Stimulated activated naive CD8-positive, alpha-beta T cell treated with anti-CD3 and anti-CD28 coated beads, Interleukin-15, Interleukin-2, amounts not matched to agents 100 ng/mL and 50 ng/mL, for 24 hours (primary cell): ENCODE data around the gene ACAD11.
"Not testable (repeated sequence)": the region's sequence is repeated elsewhere in the genome, so short reads cannot be mapped to it uniquely, and the experiment has no call there.

Experiments
- H3K27ac Mint-ChIP-seq: one replicate; pipeline ENCODE4 v1.8.0; 2021; ENCODE audit warnings: mild to moderate bottlenecking, mixed read lengths
- H3K27me3 Mint-ChIP-seq: one replicate; pipeline ENCODE4 v1.8.0; 2021; ENCODE audit warnings: mixed read lengths
- H3K36me3 Mint-ChIP-seq: one replicate; pipeline ENCODE4 v1.8.0; 2021; ENCODE audit warnings: low read depth, mixed read lengths
- H3K4me1 Mint-ChIP-seq: one replicate; pipeline ENCODE4 v1.8.0; 2021; ENCODE audit warnings: low read depth, mixed read lengths
- H3K4me3 Mint-ChIP-seq: one replicate; pipeline ENCODE4 v1.8.0; 2021; ENCODE audit warnings: mild to moderate bottlenecking, mixed read lengths
- H3K9me3 Mint-ChIP-seq: one replicate; pipeline ENCODE4 v1.8.0; 2021; ENCODE audit warnings: mixed read lengths

The ACAD11 gene

DNA sequence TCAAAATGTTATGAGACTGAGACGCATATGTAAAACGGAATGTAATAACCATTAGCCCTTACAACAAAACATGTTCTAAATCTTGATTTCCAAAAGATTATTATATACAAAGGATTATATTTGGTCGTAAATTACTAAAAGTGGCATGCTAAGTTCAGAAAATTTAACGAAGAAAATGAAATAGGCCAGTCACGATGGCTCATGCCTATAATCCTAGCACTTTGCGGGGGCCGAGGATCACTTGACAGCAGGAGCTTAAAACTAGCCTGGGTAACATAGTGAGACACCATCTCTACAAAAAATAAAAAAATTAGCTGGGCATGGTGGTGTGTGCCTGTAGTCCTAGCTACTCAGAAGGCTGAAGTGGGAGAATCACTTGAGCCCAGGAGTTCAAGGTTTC, 29.0 kb downstream of the ACAD11 start:
- no peaks in the 10 kb centered on the region for H3K9me3 Mint-ChIP-seq
- H3K4me1 Mint-ChIP-seq, result peaks cover 8% of the 10 kb centered on the region
- H3K27ac Mint-ChIP-seq, result no peak overlapping the region
- peaks cover 49% of the 10 kb centered on the region for H3K36me3 Mint-ChIP-seq
- no peaks in the 10 kb centered on the region for H3K27me3 Mint-ChIP-seq
- H3K4me3 Mint-ChIP-seq, result no peak overlapping the region

DNA sequence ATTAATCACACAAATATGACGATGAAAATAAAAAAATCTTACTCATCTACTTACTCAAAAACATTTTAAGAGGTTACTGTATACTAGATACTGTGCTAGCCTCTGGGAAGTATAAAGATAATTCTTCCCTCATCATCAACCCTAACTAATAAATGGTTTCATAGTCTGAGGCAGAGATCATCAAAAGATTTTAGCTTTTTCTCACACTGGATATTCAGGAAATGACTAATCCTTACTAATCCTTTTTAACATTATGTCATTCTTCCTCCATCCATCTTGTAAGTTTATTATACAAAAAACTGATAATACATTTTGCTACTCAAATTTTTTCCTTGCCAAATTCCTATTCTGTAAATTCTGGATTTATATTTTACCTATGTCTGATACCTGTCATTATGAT, 29.7 kb downstream of the ACAD11 start:
- Mint-ChIP-seq H3K36me3 (peaks cover 46% of the 10 kb centered on the region), H3K27me3 (no peaks in the 10 kb centered on the region), H3K9me3 (no peaks in the 10 kb centered on the region), H3K27ac (no peak overlapping the region), H3K4me1 (peaks cover 8% of the 10 kb centered on the region), H3K4me3 (no peak overlapping the region)

DNA sequence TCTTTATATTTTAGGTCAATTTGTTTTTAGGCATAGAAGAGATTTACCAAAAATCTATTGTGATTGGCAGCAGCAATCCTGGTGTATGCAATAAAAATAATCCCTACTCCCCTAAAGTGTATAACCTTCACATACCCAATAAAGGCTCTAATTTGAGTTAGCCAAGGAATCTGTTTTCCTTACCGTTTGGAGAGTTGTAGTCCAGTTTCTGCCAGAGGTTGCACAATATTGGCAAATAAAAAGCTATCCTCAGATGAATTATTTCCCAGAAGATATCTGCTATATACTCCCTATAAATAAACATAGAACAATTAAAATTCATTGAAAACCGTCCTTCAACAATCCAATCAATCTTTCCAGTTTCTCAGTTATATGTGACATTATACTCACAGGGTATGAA, 31.5 kb downstream of the ACAD11 start:
- H3K36me3 Mint-ChIP-seq, result peaks cover 46% of the 10 kb centered on the region
- no peaks in the 10 kb centered on the region for H3K27me3 Mint-ChIP-seq
- no peaks in the 10 kb centered on the region for H3K9me3 Mint-ChIP-seq
- H3K4me1 Mint-ChIP-seq, result peaks cover 13% of the 10 kb centered on the region
- no peak overlapping the region for H3K27ac Mint-ChIP-seq
- no peak overlapping the region for H3K4me3 Mint-ChIP-seq

DNA sequence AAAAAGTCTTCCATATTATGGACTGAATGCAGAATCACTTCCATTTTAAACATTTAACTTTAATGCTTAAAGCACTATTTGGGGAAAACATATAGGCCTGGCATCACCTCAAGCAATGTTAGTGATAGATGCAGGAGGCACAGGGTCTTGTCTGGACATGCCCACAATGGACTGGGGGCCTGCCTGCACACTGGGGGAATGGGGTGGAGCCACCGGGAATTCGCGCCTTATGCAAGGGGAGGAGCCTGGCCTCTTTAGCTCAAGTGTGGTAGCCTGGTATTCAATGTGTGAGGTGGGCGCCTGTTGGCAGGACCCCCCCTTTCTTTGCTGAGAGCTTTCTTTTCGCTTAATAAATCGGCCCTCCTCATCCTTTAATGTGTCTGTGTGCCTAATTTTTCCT, 32.7 kb downstream of the ACAD11 start:
- no peak overlapping the region for H3K27ac Mint-ChIP-seq
- no peaks in the 10 kb centered on the region for H3K27me3 Mint-ChIP-seq
- H3K36me3 Mint-ChIP-seq, result peaks cover 44% of the 10 kb centered on the region
- no peak overlapping the region for H3K4me3 Mint-ChIP-seq
- no peaks in the 10 kb centered on the region for H3K9me3 Mint-ChIP-seq
- H3K4me1 Mint-ChIP-seq, result peaks cover 21% of the 10 kb centered on the region

DNA sequence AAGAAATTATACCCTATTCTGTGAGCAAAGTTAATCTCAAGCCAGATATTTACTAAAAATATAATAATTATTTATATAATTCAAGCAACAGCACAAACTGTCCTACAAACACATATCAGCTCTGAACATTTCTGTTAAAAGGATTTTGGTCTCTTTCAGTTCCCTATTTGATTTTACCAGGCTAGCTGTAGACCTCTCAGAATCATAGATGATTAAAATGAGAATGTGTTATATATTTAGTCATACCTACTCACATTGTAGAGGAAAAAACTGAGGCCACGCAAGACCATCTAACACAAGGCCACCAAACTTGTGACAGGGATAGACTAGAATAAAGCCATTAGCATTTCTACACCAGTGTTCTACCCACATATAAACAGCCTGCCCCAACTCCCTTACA, 34.0 kb downstream of the ACAD11 start:
- no peaks in the 10 kb centered on the region for H3K27me3 Mint-ChIP-seq
- H3K9me3 Mint-ChIP-seq, result no peaks in the 10 kb centered on the region
- peaks cover 55% of the 10 kb centered on the region for H3K36me3 Mint-ChIP-seq
- H3K4me1 Mint-ChIP-seq, result peaks cover 22% of the 10 kb centered on the region
- H3K4me3 Mint-ChIP-seq, result no peak overlapping the region
- no peak overlapping the region for H3K27ac Mint-ChIP-seq

DNA sequence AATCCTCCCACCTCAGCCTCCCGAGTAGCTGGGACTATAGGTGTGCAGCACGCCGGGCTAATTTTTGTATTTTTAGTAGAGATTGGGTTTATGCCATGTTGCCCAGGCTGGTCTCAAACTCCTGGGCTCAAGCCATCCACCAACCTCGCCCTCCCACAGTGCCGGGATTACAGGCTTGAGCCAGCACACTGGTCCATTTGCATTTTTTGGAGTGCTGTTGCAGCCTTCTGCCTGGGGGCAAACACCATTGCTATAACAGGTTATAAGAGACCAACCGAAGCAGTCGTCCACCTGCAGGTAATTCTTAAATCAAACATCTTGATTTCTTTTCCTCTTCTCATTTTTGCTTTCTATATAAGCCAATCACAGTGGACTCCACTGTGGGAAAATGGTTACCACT, 34.8 kb downstream of the ACAD11 start:
- H3K9me3 Mint-ChIP-seq, result no peaks in the 10 kb centered on the region
- H3K27ac Mint-ChIP-seq, result no peak overlapping the region
- H3K4me1 Mint-ChIP-seq, result peaks cover 16% of the 10 kb centered on the region
- peaks cover 53% of the 10 kb centered on the region for H3K36me3 Mint-ChIP-seq
- no peaks in the 10 kb centered on the region for H3K27me3 Mint-ChIP-seq
- H3K4me3 Mint-ChIP-seq, result no peak overlapping the region

DNA sequence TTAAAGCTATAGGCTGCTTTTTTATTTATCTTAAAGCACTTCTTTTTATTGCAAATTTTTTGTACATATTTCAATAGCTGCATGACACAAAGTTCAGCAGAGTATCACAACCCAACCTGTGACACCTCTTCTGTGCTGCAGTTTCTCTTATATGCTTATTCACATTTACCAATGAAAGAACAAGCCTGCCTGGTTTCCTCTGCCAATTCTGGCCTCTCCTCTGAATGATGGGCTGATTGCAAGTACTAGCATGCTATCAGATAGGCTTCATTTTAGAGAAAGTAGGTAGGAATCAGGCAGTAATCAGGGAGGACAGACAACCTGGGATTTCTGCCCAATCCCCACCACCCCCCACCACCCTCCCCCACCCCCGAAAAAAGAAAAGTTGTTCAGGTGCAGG, 36.0 kb downstream of the ACAD11 start:
- Mint-ChIP-seq H3K4me1 (peaks cover 14% of the 10 kb centered on the region), H3K4me3 (no peak overlapping the region), H3K27ac (no peak overlapping the region), H3K36me3 (peaks cover 53% of the 10 kb centered on the region), H3K9me3 (no peaks in the 10 kb centered on the region), H3K27me3 (no peaks in the 10 kb centered on the region)

DNA sequence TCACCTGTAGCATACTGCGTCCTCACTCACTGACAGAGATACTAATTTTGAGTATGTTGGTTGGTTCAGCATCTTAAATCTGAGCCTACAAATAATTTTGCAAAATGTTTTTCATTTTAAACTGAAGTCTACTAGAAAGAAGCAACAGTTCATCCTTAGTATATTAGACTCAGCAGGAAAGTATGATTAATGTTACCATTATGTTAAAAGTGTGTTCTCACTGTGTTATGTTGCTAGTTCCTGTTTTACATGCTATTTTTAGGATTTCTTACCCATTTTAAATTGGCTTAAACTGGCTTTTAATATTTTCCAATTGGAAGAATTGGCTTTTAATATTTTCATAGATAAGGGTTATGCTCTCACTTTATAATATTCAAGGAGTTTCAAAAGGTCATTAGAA, 36.8 kb downstream of the ACAD11 start:
- Mint-ChIP-seq H3K27ac (no peak overlapping the region), H3K4me3 (no peak overlapping the region), H3K27me3 (no peaks in the 10 kb centered on the region), H3K9me3 (no peaks in the 10 kb centered on the region), H3K36me3 (peaks cover 52% of the 10 kb centered on the region), H3K4me1 (peaks cover 14% of the 10 kb centered on the region)

DNA sequence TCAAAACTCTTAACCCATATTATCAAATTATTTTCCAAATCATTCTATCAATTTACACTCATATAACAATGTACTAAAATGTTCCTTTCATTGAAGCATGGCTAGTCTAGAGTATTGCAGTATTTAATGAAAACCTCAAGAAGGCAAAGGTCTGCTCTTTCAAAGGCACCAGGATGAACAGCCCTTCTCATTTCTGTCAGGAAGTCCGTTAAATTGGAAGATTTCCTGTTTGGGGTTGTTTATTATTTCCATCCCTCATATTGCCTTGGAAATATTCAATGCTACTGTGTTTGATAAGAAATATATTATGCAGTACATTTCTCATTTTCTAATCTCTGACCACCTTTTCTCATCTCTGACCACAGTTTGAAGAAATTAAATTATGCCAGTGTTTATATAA, 37.5 kb downstream of the ACAD11 start:
- Mint-ChIP-seq H3K27me3 (no peaks in the 10 kb centered on the region), H3K9me3 (peaks cover 5% of the 10 kb centered on the region), H3K27ac (no peak overlapping the region), H3K4me3 (no peak overlapping the region), H3K4me1 (peaks cover 14% of the 10 kb centered on the region), H3K36me3 (peaks cover 53% of the 10 kb centered on the region)

DNA sequence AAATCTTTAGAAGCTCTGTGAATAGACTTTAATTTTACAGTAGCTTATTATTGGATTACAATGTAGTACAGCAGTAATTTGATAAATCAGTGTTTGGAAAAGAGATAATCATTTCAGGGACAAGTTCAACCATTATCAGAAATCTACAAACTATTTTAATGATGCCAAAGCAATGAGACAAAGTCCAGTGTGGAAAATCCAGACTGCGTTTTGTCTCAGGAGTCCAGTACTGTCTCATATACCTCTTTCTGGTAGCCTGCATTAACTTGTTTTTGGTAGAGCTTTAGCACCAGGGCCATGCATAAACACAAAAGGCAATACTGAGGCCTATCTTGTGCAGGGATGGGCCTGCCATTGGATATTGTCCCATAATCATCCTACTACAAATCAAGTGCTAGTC, 42.8 kb downstream of the ACAD11 start:
- Mint-ChIP-seq H3K27ac (no peak overlapping the region), H3K27me3 (no peaks in the 10 kb centered on the region), H3K36me3 (peaks cover 59% of the 10 kb centered on the region), H3K4me3 (no peak overlapping the region), H3K4me1 (no peaks in the 10 kb centered on the region), H3K9me3 (peaks cover 10% of the 10 kb centered on the region)

DNA sequence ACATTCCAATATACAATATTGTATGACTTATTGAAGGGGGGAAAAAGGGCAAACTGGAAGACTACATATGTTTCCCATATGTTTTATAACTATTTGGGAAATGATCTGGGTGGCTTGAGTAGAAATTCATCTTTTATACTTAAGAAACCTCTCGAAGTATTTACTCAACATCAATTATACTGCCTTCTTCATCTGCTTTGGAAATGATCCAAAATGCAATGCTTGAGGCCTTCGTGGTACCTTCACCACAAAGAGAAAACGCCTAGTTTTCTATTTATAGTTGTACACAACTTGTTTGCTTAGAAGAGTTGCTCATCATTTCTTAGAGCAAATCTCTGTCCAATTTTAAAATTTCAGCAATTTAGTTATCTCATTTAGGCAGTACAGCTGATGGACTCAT, 43.7 kb downstream of the ACAD11 start:
- Mint-ChIP-seq H3K4me1 (no peaks in the 10 kb centered on the region), H3K27me3 (no peaks in the 10 kb centered on the region), H3K4me3 (no peak overlapping the region), H3K36me3 (peaks cover 58% of the 10 kb centered on the region), H3K9me3 (peaks cover 10% of the 10 kb centered on the region), H3K27ac (no peak overlapping the region)

DNA sequence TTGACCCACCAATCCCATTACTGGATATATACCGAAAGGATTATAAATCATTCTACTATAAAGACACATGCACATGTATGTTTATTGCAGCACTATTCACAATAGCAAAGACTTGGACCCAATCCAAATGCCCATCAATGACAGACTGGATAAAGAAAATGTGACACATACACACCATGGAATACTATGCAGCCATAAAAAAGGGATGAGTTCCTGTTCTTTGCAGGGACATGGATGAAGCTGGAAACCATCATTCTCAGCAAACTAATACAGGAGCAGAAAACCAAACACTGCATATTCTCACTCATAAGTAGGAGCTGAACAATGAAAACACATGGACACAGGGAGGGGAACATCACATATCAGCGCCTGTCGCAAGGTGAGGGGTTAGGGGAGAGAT, 44.3 kb downstream of the ACAD11 start:
- H3K4me1 Mint-ChIP-seq, H3K9me3 Mint-ChIP-seq, H3K27me3 Mint-ChIP-seq, H3K27ac Mint-ChIP-seq, H3K4me3 Mint-ChIP-seq: not testable (repeated sequence)
- H3K36me3 Mint-ChIP-seq, result peaks cover 56% of the 10 kb centered on the region

DNA sequence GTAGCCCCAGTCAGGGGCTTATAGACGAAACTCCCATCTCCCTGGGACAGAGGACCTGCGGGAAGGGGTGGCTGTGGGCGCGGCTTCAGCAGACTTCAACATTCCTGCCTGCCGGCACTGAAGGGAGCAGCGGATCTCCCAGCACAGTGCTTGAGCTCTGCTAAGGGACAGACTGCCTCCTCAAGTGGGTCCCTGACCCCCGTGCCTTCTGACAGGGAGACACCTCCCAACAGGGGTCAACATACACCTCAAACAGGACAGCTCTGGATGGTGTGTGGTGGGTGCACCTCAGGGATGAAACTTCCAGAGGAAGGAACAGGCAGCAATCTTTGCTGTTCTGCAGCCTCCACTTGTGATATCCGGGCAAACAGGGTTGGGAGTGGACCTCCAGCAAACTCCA, 53.0 kb downstream of the ACAD11 start:
- not testable (repeated sequence) for H3K9me3 Mint-ChIP-seq, H3K4me1 Mint-ChIP-seq, H3K27me3 Mint-ChIP-seq, H3K27ac Mint-ChIP-seq, H3K4me3 Mint-ChIP-seq
- H3K36me3 Mint-ChIP-seq, result peaks cover 78% of the 10 kb centered on the region

DNA sequence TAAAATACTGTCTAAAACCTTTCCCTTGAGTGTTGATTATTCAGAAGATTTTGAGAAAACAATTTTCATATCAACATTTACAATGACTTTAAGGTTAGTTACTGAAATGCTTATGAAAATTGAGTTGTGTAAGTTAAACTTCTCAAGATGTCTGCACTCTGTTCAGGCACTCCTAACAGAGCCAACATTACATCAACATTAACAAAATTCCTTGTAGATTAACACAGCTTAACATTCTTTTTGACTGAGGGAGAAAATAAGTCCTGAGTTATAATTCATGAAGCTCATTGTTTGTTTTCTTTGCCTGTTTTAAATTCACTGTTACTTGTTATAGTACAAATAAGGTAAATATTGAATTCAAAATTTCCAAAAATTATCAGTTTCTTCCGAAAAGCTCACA, 53.5 kb downstream of the ACAD11 start:
- H3K9me3 Mint-ChIP-seq, result no peaks in the 10 kb centered on the region
- H3K27ac Mint-ChIP-seq, result no peak overlapping the region
- H3K4me3 Mint-ChIP-seq, result no peak overlapping the region
- H3K4me1 Mint-ChIP-seq, result no peaks in the 10 kb centered on the region
- H3K36me3 Mint-ChIP-seq, result peaks cover 74% of the 10 kb centered on the region
- H3K27me3 Mint-ChIP-seq, result no peaks in the 10 kb centered on the region

DNA sequence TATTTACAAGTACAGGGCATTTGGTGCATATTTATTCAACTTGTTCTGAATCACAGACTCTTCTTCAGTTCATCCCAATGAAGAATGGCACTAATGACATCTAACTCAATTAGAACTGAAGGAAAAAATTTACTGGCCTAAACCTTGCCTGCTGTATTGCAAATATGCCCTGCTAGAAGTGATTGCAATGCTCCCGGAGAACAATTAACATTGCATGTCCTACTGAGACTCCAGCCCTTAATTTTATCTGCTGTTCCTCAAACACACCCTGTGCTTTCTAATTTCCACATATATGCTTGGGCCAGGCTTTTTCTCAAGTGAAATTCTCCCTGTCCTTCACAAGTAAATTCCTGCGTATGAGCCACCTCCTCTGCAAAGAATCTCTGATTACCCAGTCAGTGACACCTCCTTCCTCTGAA, 54.2 kb downstream of the ACAD11 start:
- no peak overlapping the region for H3K27ac Mint-ChIP-seq
- H3K4me1 Mint-ChIP-seq, result no peaks in the 10 kb centered on the region
- no peak overlapping the region for H3K4me3 Mint-ChIP-seq
- no peaks in the 10 kb centered on the region for H3K9me3 Mint-ChIP-seq
- peaks cover 69% of the 10 kb centered on the region for H3K36me3 Mint-ChIP-seq
- no peaks in the 10 kb centered on the region for H3K27me3 Mint-ChIP-seq

DNA sequence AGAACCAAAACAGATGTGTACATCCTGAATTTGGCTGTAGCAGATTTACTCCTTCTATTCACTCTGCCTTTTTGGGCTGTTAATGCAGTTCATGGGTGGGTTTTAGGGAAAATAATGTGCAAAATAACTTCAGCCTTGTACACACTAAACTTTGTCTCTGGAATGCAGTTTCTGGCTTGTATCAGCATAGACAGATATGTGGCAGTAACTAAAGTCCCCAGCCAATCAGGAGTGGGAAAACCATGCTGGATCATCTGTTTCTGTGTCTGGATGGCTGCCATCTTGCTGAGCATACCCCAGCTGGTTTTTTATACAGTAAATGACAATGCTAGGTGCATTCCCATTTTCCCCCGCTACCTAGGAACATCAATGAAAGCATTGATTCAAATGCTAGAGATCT, 59.0 kb downstream of the ACAD11 start:
- H3K9me3 Mint-ChIP-seq, H3K27ac Mint-ChIP-seq, H3K27me3 Mint-ChIP-seq, H3K4me1 Mint-ChIP-seq, H3K4me3 Mint-ChIP-seq: not testable (repeated sequence)
- H3K36me3 Mint-ChIP-seq, result peaks cover 53% of the 10 kb centered on the region

DNA sequence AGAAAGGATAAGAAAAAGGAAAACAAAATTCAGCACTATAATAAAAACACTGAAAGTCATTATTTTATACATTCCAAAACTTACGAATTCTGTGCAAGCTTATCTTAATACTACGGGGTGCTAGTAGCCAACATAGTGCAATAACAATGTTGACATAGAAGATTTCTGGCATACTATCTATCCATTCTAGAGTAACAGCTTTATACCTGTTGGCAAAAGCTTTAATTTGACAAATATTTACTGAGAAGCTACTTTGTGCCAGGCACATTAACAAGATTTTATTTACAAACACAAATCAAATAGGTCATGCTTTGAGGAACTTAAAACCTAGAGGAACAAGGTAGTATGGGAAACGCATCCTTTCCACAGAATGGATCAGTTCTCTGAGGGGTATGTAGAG, 61.4 kb downstream of the ACAD11 start:
- Mint-ChIP-seq H3K27ac (no peak overlapping the region), H3K27me3 (no peaks in the 10 kb centered on the region), H3K9me3 (no peaks in the 10 kb centered on the region), H3K4me1 (peaks cover 5% of the 10 kb centered on the region), H3K4me3 (no peak overlapping the region), H3K36me3 (peaks cover 48% of the 10 kb centered on the region)
